ENCODE results near the gene TNFRSF25.

The TNFRSF25 gene

DNA sequence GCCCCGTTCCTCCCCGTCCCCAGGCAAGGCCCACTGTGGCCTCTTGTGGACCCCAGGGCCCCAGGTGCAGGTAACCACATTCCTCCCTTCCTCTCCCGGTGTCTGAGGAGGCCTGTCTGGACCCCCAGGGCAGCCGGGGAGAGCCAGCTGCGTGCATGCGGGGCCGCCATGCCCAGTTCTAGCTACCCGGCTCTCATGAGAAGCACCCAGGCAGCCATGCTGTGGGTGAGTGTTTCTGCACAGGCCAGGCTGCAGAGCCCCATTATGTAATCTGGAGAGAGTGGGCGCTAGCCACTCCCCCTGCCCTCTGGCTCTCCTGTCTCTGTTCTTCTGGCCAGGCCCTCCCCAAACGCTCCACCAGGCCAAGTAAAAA is 43.9 kb upstream of the TNFRSF25 start:
- no peak for TF ChIP-seq POLR2AphosphoS5 (IDR thresholded peaks at IDR 0.05; ENCODE audit: borderline replicate concordance, low read depth, low read length)
- no peak for TF ChIP-seq EZH2 (IDR thresholded peaks at IDR 0.05)
- no peak for TF ChIP-seq FOXP2 (optimal IDR thresholded peaks at IDR 0.05; ENCODE audit: control extremely low read depth, extremely low read length, insufficient read depth)
- H3K27ac ChIP-seq: no peak overlapping the region
- no peaks in the 10 kb centered on the region for H3K36me3 ChIP-seq (ENCODE audit: insufficient read depth, low read length)
- DNase-seq (ENCODE audit: low read depth, low spot score): no peak
- H3K9ac ChIP-seq (ENCODE audit: insufficient read length): no peak overlapping the region
- H3K4me3 ChIP-seq: no peak overlapping the region
- H3K9me3 ChIP-seq (ENCODE audit: low read depth, low read length): no peaks in the 10 kb centered on the region

DNA sequence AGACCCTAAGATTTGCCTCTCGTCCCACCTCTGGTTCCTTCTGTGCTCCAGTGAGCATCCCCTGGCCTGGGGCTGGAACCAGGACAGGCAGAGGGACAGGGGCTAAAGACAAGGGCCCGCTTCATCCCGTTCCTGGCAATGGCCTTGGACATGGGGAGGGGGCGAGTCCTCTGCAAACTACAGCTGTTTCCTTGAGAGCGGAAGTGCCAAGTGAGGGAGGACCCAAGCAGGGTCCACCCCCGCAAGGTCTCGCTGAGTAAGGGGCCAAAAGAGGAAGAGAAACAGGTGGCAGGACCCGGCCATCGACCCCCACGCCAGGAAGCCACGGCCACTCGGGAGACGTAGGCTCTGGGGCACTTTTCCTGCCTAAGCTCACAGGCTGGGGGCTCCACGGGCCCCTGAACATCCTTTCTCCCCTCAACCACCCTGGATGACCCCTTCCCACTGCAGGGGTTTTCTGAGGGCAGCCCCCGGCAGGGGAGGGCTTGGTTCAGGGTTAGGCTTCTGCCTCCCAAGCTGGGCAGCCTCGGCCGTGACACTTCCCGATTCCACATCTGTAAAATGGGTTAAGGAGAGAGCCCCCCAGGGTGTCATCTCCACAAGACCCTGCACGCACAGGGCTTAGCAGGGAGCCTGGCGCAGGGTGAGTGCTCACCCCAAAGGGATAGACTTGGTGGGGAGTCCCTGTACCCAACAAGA is 43.4 kb upstream of the TNFRSF25 start:
- no peaks in the 10 kb centered on the region for H3K36me3 ChIP-seq (ENCODE audit: insufficient read depth, low read length)
- TF ChIP-seq POLR2AphosphoS5 (IDR thresholded peaks at IDR 0.05; ENCODE audit: borderline replicate concordance, low read depth, low read length): no peak
- no peak for TF ChIP-seq EZH2 (IDR thresholded peaks at IDR 0.05)
- no peak for TF ChIP-seq FOXP2 (optimal IDR thresholded peaks at IDR 0.05; ENCODE audit: control extremely low read depth, extremely low read length, insufficient read depth)
- H3K9ac ChIP-seq (ENCODE audit: insufficient read length): no peak overlapping the region
- H3K4me3 ChIP-seq: no peak overlapping the region
- H3K27ac ChIP-seq: no peak overlapping the region
- H3K9me3 ChIP-seq (ENCODE audit: low read depth, low read length): no peaks in the 10 kb centered on the region
- no peak for DNase-seq (ENCODE audit: low read depth, low spot score)

DNA sequence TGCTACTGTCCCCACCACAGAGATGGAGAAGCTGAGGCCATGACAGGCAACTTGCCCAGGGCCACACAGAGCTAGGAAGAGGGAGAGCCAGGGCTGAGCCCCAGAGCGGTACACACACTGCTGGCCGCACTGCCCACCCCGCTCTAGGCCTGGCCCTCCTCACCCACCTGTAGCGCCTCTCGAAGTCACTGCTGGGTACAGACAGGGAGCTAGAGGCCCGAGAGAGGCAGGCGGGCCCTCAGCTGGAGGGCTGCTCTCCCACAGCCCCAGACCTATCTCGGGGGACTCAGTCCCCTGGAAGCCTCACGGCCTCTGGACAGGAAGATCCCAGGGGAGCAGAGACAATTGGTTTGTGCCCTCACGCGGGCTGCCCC is 42.8 kb upstream of the TNFRSF25 start:
- no peaks in the 10 kb centered on the region for H3K36me3 ChIP-seq (ENCODE audit: insufficient read depth, low read length)
- TF ChIP-seq EZH2 (IDR thresholded peaks at IDR 0.05): no peak
- no peak for TF ChIP-seq POLR2AphosphoS5 (IDR thresholded peaks at IDR 0.05; ENCODE audit: borderline replicate concordance, low read depth, low read length)
- TF ChIP-seq FOXP2 (optimal IDR thresholded peaks at IDR 0.05; ENCODE audit: control extremely low read depth, extremely low read length, insufficient read depth): no peak
- H3K27ac ChIP-seq: no peak overlapping the region
- H3K4me3 ChIP-seq: no peak overlapping the region
- DNase-seq (ENCODE audit: low read depth, low spot score): no peak
- no peaks in the 10 kb centered on the region for H3K9me3 ChIP-seq (ENCODE audit: low read depth, low read length)
- H3K9ac ChIP-seq (ENCODE audit: insufficient read length): no peak overlapping the region

DNA sequence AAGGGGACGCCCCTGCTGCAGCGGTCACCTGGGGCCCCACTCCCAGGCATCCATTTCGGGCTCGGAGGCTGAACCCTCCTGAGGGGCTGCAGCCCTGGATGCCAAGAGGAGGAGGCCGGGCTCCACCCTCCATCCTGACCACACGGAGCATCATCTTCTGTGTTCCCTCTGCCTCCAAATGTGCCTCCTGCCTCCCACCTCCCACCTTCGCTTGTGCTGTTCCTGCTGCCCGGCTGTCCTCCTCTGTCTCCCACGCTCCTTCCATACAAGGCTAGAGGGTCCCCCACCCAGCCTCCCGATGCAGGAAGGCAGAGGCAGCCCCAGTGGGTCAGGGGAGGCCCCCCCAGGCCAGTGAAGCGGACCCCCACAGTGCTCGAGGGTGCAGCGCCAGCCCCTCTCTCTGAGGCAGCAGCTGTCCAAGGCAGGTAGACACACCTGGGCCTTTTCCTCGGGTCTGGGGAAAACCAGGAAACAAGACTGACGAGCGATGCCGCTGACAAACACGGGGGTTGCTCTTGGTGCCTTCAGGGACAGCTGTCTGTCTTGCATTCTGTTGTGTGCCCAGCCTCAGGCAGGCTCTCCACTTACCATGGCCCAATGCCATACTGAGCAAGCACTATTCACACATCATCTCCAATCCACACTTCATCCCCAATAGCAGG is 42.3 kb upstream of the TNFRSF25 start:
- Histone ChIP-seq H3K4me3 (no peak overlapping the region), H3K9me3 (ENCODE audit: low read depth, low read length) (no peaks in the 10 kb centered on the region), H3K27ac (no peak overlapping the region), H3K36me3 (ENCODE audit: insufficient read depth, low read length) (no peaks in the 10 kb centered on the region), H3K9ac (ENCODE audit: insufficient read length) (no peak overlapping the region)
- TF ChIP-seq EZH2 (IDR thresholded peaks at IDR 0.05) (no peak), POLR2AphosphoS5 (IDR thresholded peaks at IDR 0.05; ENCODE audit: borderline replicate concordance, low read depth, low read length) (no peak), FOXP2 (optimal IDR thresholded peaks at IDR 0.05; ENCODE audit: control extremely low read depth, extremely low read length, insufficient read depth) (no peak)
- DNase-seq (ENCODE audit: low read depth, low spot score): no peak

DNA sequence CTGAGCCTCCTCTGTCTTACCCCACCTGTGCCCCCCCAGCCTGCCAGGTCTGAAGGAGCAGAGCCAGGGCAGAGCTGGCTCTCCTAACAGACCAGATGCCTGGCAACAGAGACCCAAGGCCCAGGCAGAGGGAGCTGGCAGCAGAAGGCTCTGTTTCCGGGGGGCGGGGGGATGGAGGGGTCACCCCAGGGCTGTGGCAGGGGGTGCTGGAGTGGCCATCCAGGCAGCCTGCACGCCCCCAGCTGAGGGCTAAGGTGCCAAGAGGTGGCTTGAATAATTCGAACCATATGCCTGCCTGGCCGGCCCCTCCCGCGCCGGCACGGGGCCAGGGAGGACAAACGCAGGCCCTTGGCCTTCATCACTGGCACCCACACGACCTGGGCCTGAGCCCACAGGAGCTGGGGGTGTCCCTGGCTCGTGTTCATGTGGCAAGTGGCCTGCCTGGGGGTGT is 41.5 kb upstream of the TNFRSF25 start:
- TF ChIP-seq FOXP2 (optimal IDR thresholded peaks at IDR 0.05; ENCODE audit: control extremely low read depth, extremely low read length, insufficient read depth): no peak
- H3K9ac ChIP-seq (ENCODE audit: insufficient read length): no peak overlapping the region
- H3K27ac ChIP-seq: no peak overlapping the region
- no peaks in the 10 kb centered on the region for H3K36me3 ChIP-seq (ENCODE audit: insufficient read depth, low read length)
- no peak overlapping the region for H3K4me3 ChIP-seq
- H3K9me3 ChIP-seq (ENCODE audit: low read depth, low read length): no peaks in the 10 kb centered on the region
- DNase-seq (ENCODE audit: low read depth, low spot score): no peak

DNA sequence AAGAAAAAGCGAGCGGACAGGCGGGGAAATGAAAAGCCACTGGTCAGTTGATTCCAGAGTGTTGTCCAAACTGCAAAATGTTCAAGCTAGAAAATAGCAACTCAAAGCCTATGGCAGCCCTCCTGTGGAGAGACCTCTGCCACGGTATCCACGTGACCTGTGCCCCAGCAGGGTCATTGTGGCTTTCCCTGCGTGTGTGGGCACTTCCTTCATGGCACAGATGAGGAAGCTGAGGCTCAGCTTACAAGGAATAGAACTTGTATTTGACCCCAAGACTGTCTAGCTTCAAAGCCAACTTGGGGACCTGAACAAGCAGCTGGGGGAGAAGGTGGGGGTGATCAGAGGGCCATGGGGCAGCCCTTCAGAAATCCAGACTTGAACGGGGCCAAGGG is 41.1 kb upstream of the TNFRSF25 start:
- no peak overlapping the region for H3K9ac ChIP-seq (ENCODE audit: insufficient read length)
- no peak overlapping the region for H3K4me3 ChIP-seq
- no peaks in the 10 kb centered on the region for H3K9me3 ChIP-seq (ENCODE audit: low read depth, low read length)
- no peak overlapping the region for H3K27ac ChIP-seq
- DNase-seq (ENCODE audit: low read depth, low spot score): no peak
- H3K36me3 ChIP-seq (ENCODE audit: insufficient read depth, low read length): no peaks in the 10 kb centered on the region
- TF ChIP-seq EZH2 (IDR thresholded peaks at IDR 0.05): no peak
- no peak for TF ChIP-seq FOXP2 (optimal IDR thresholded peaks at IDR 0.05; ENCODE audit: control extremely low read depth, extremely low read length, insufficient read depth)
- TF ChIP-seq POLR2AphosphoS5 (IDR thresholded peaks at IDR 0.05; ENCODE audit: borderline replicate concordance, low read depth, low read length): no peak

DNA sequence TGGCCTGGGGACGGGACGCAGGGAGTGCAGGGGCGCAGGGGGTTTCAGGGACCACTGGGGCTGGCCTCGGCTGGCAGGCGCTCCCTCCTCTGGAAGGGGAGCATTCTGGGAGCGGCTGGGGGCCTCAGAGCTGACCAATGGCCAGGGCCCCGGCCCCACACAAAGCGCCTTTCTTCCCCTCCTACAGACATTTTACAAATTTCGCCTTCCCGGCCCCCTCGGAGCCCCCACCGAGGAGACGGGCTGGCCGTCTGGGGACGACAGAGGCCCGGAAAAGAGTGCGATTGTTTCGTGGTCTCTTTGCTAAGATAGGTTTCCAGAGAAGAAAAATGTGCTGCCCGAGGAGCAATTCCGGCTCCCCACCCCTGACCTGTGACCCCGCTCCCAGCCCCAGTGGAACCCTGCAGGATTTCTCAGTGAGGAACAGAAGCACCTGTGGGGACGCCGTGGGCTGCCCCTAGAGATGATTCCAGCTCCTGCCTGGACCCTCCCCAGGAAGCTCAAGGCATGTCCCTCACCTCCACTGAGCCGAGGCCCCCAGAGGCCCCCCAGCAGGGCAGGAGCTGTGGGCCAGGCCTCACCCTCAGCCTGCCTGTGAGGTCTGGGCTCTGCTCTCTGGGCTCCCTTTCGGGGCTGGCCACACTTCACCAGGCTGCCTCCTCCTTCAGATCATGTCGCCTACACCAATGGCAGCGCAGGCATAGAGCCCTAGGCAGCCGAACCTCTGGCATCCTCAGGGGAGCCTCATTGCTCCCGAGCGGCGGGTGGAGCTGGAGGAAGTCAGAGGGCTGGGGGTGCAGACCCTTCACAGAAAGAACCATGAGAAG is 40.5 kb upstream of the TNFRSF25 start:
- TF ChIP-seq POLR2AphosphoS5 (IDR thresholded peaks at IDR 0.05; ENCODE audit: borderline replicate concordance, low read depth, low read length) (no peak), EZH2 (IDR thresholded peaks at IDR 0.05) (no peak), FOXP2 (optimal IDR thresholded peaks at IDR 0.05; ENCODE audit: control extremely low read depth, extremely low read length, insufficient read depth) (no peak)
- Histone ChIP-seq H3K9ac (ENCODE audit: insufficient read length) (no peak overlapping the region), H3K9me3 (ENCODE audit: low read depth, low read length) (no peaks in the 10 kb centered on the region), H3K27ac (no peak overlapping the region), H3K36me3 (ENCODE audit: insufficient read depth, low read length) (no peaks in the 10 kb centered on the region), H3K4me3 (no peak overlapping the region)
- DNase-seq (ENCODE audit: low read depth, low spot score): no peak

DNA sequence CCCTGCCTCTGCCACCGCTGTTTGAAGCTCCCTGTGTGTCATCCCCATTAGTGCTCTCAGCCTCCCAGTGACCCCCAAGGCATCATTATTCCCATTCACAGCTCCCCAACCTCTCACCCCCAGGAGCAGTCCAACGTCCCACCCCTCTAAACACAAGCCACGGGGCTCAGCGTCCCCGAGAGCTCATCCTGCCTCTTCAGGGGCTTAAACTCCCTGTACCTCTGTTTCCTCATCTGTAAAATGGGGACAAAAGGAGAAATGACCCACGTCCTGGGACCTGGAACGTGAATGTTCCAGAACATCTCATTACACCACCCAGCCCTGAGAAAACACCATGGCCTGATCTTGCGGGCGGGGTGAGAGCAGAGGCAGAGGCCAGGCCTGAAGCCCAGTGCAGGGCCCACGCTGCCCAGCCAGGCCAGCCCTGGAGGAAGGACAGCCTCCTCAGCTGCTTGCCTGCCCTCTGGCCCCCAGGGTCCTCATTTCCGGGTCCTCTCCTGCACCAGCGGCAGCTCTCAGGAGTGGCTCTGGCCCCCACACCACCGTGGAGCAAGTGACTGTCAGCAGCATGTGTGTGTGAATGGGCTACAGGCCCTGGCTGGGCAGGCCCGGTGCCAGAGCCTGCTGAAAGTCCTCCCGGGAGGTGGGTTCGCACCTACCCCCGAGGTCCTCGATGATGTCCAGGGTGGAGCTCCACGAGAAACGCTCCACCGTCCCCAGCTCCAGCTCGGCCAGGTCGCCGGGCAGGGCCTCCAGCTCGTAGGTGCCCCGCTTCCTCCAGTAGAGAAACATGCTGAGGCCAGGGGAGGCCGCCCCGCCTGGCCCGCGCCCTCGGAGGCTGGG is 39.6 kb upstream of the TNFRSF25 start:
- DNase-seq (ENCODE audit: low read depth, low spot score): no peak
- no peak overlapping the region for H3K4me3 ChIP-seq
- H3K9ac ChIP-seq (ENCODE audit: insufficient read length): no peak overlapping the region
- H3K27ac ChIP-seq: no peak overlapping the region
- H3K36me3 ChIP-seq (ENCODE audit: insufficient read depth, low read length): no peaks in the 10 kb centered on the region
- no peak for TF ChIP-seq EZH2 (IDR thresholded peaks at IDR 0.05)
- TF ChIP-seq FOXP2 (optimal IDR thresholded peaks at IDR 0.05; ENCODE audit: control extremely low read depth, extremely low read length, insufficient read depth): no peak
- TF ChIP-seq POLR2AphosphoS5 (IDR thresholded peaks at IDR 0.05; ENCODE audit: borderline replicate concordance, low read depth, low read length): no peak
- H3K9me3 ChIP-seq (ENCODE audit: low read depth, low read length): no peaks in the 10 kb centered on the region
